Sigmoid colon (tissue), 7 donors: Measurements from ENCODE around the gene PCDHA5. TPM values are rescaled to one million over a fixed set of nuclear protein-coding genes. Genes with fewer than 3 reads are reported as not detected.
"Not testable (repeated sequence)": the region's sequence is repeated elsewhere in the genome, so short reads cannot be mapped to it uniquely, and the experiment has no call there.

Source experiments
- DNase-seq: peaks from one replicate; pipeline ENCODE4 v3.0.0-alpha.2; 2019
- H3K27ac ChIP-seq, 4 donors: fragments of 200-600 bp; sonication (generic); one replicate each; pipeline ENCODE4 v1.5.1; 2016 to 2019; ENCODE audit warnings: mild to moderate bottlenecking in 1 of 4
- H3K27me3 ChIP-seq, 3 donors: fragments of 200-600 bp; sonication (generic); one replicate each; pipeline ENCODE4 v1.5.1; 2019; ENCODE audit warnings: mild to moderate bottlenecking in 1 of 3
- H3K36me3 ChIP-seq, 4 donors: fragments of 200-600 bp; sonication (generic); one replicate each; pipeline ENCODE4 v1.5.1; 2016 to 2019
- H3K4me1 ChIP-seq, 4 donors: fragments of 200-600 bp; sonication (generic); one replicate each; pipeline ENCODE4 v1.5.1; 2017 to 2019
- H3K4me3 ChIP-seq, 4 donors: fragments of 200-600 bp; sonication (generic); one replicate each; pipeline ENCODE4 v1.5.1; 2017 to 2019; ENCODE audit warnings: mild to moderate bottlenecking in 2 of 4, moderate library complexity in 1 of 4
- H3K9me3 ChIP-seq, 4 donors: fragments of 200-600 bp in 3 of 4; sonication (generic) in 3 of 4; one replicate each; pipeline versions ENCODE4 v1.5.1 to v1.6.1; 2013 to 2019
- CTCF ChIP-seq, 4 experiments: fragments of 450-650 bp in 3 of 4; fragments of 200-600 bp in 1 of 4; IDR thresholded peaks; one replicate each; pipeline ENCODE4 v1.5.1; 2016 to 2019; ENCODE audit warnings: antibody characterized with exemption in 4 of 4, mild to moderate bottlenecking in 3 of 4, moderate library complexity in 2 of 4
- EP300 ChIP-seq, 4 donors: sonication (generic); formaldehyde crosslinking; IDR thresholded peaks; one replicate each; pipeline ENCODE4 v1.6.1; 2017; ENCODE audit warnings: antibody characterized with exemption in 4 of 4
- POLR2A ChIP-seq, 2 donors: fragments of 450-650 bp; IDR thresholded peaks; one replicate each; pipeline ENCODE4 v1.6.1; 2016; ENCODE audit warnings: antibody characterized with exemption in 2 of 2, mild to moderate bottlenecking in 2 of 2, moderate library complexity in 2 of 2
- POLR2AphosphoS5 ChIP-seq, 4 donors: sonication (generic); formaldehyde crosslinking; IDR thresholded peaks; one replicate each; pipeline ENCODE4 v1.6.1; 2017; ENCODE audit warnings: antibody characterized with exemption in 4 of 4
- WGBS, 2 donors: extraction: QIAGEN DNeasy Blood & Tissue Kit; methylation state at CpG; one replicate each; pipeline ENCODE4 v1.1.7; 2013; 5-methylcytosine and 5-hydroxymethylcytosine counted together
- intact Hi-C: fragments of 100-400 bp; cut with DNase I; formaldehyde crosslinking; loops from one replicate; pipeline ENCODE4 v1.15.1; 2023
- polyA plus RNA-seq, 3 donors: library from polyadenylated mRNA; stranded (reverse); fragments of 200-250 nt; gene quantifications; one replicate each; pipeline ENCODE4 v1.2.3, GENCODE V29; 2013
- total RNA-seq, 4 donors: library from RNA; depleted of rRNA; stranded (reverse); fragments of >200 nt; gene quantifications; one replicate each; pipeline ENCODE4 v1.1.0, GENCODE V29; 2016
- donor health status: healthy with polysubstance abuse.
- donor health status: Bipolar disorder and iron deficiency.
- donor health status: healthy.

PCDHA5 gene
- total and polyA plus RNA-seq, 7 donors = 0.09 to 1.7 (median 0.36) TPM; not detected in 2

GRCh38 chr5:140806834-140807775, 14.3 kb upstream of the PCDHA5 start, which contains the start of gene PCDHA4:
PCDHA4 (plus strand) TSS chr5:140807068.
- H3K9me3 ChIP-seq = peaks cover 0 to 19% (median 13%) of the 10 kb centered on the region in 4 donors
- peak within 1 kb of the TSS in 2 of 4 donors; percentile 27 to 37 for H3K27ac ChIP-seq
- no peaks in the 10 kb centered on the region for H3K4me1 ChIP-seq

GRCh38 chr5:140808241-140808888, 13.0 kb upstream of the PCDHA5 start:
- H3K27ac ChIP-seq, H3K4me3 ChIP-seq, H3K36me3 ChIP-seq, H3K4me1 ChIP-seq, DNase-seq: not testable (repeated sequence)
- intact Hi-C loops = loop anchor here (5.0 kb wide), 1 partner anchor 234 kb away; no protein-coding TSS in a partner anchor
- WGBS, 2 donors = 68 to 86% methylated on average over 62 of the region's 62 CpGs
- Histone ChIP-seq H3K9me3 (peaks cover 0 to 17% (median 9%) of the 10 kb centered on the region in 4 donors), H3K27me3 (peaks cover 0 to 20% (median 0%) of the 10 kb centered on the region in 3 donors)

More at GRCh38 chr5:140806834-140807775, 14.3 kb upstream of the PCDHA5 start, which contains the start of gene PCDHA4:
- intact Hi-C loops = loop anchor here (5.0 kb wide), 1 partner anchor 235 kb away; no protein-coding TSS in a partner anchor
- TF ChIP-seq EP300 (IDR thresholded peaks at IDR 0.05) (no peak), POLR2A (IDR thresholded peaks at IDR 0.05) (no peak), CTCF (IDR thresholded peaks at IDR 0.05) (peak in 1 of 4 experiments; percentile 22)
- no peak for DNase-seq
- no peaks in the 10 kb centered on the region for H3K36me3 ChIP-seq
- peaks cover 0 to 33% (median 0%) of the 10 kb centered on the region in 3 donors for H3K27me3 ChIP-seq
- peak within 1 kb of the TSS in 3 of 4 donors; percentile 35 to 43 (median 40) for H3K4me3 ChIP-seq
- 24 to 50% methylated on average over 38 of the region's 47 CpGs for WGBS, 2 donors

- H3K4me1 ChIP-seq = no peaks in the 10 kb centered on the region
- no peak for TF ChIP-seq POLR2A (IDR thresholded peaks at IDR 0.05)
- TF ChIP-seq EP300 (IDR thresholded peaks at IDR 0.05) = no peak
- no peak for TF ChIP-seq CTCF (IDR thresholded peaks at IDR 0.05)
- no peak for TF ChIP-seq POLR2AphosphoS5 (IDR thresholded peaks at IDR 0.05)
- WGBS, 2 donors = 73 to 87% methylated on average over 43 of the region's 43 CpGs
- no peak for DNase-seq
- no peak overlapping the region for H3K27ac ChIP-seq
- intact Hi-C loops = loop anchor here (5.0 kb wide), 1 partner anchor 233 kb away; no protein-coding TSS in a partner anchor
- H3K27me3 ChIP-seq = peaks cover 0 to 19% (median 0%) of the 10 kb centered on the region in 3 donors
- H3K9me3 ChIP-seq = peaks cover 0 to 17% (median 9%) of the 10 kb centered on the region in 4 donors
- no peaks in the 10 kb centered on the region for H3K36me3 ChIP-seq
- H3K4me3 ChIP-seq = no peak overlapping the region
These were observed 12.5 kb upstream of the PCDHA5 start for GRCh38 chr5:140808889-140809291.

GRCh38 chr5:140822281-140822629, 842 bp downstream of the PCDHA5 start:
- Histone ChIP-seq H3K9me3 (peaks cover 0 to 18% (median 5%) of the 10 kb centered on the region in 4 donors), H3K27ac (no peak overlapping the region), H3K36me3 (no peaks in the 10 kb centered on the region), H3K27me3 (peaks cover 0 to 66% (median 2%) of the 10 kb centered on the region in 3 donors), H3K4me3 (no peak overlapping the region), H3K4me1 (no peaks in the 10 kb centered on the region)
- no peak for DNase-seq
- TF ChIP-seq POLR2A (IDR thresholded peaks at IDR 0.05) (no peak), CTCF (IDR thresholded peaks at IDR 0.05) (no peak), POLR2AphosphoS5 (IDR thresholded peaks at IDR 0.05) (no peak), EP300 (IDR thresholded peaks at IDR 0.05) (no peak)
- intact Hi-C loops = no loop called here
- WGBS, 2 donors = 30 to 35% methylated on average over 6 of the region's 6 CpGs

GRCh38 chr5:140822969-140823368, 1.6 kb downstream of the PCDHA5 start:
- H3K9me3 ChIP-seq = peaks cover 0 to 18% (median 6%) of the 10 kb centered on the region in 4 donors
- H3K36me3 ChIP-seq, H3K4me3 ChIP-seq, intact Hi-C loops, H3K4me1 ChIP-seq, H3K27ac ChIP-seq: not testable (repeated sequence)
- 62 to 83% methylated on average over 48 of the region's 48 CpGs for WGBS, 2 donors
- DNase-seq = peak; percentile 53
- peaks cover 0 to 73% (median 2%) of the 10 kb centered on the region in 3 donors for H3K27me3 ChIP-seq
